Neural progenitor cell (in vitro differentiated cells): ENCODE data around the gene IMPDH1.

ENCODE experiments used
- CTCF ChIP-seq: fragments of 200-600 bp; sonication (generic); IDR thresholded peaks from 2 replicates; pipeline ENCODE4 v1.5.1; 2017; ENCODE audit warnings: antibody characterized with exemption, mild to moderate bottlenecking
- EZH2 ChIP-seq: fragments of 200-600 bp; sonication (generic); IDR thresholded peaks from 2 replicates; pipeline ENCODE4 v1.6.1; 2017; ENCODE audit warnings: antibody characterized with exemption, mild to moderate bottlenecking, moderate library complexity
- EZH2phosphoT487 ChIP-seq: fragments of 200-600 bp; sonication (generic); IDR thresholded peaks from 2 replicates; pipeline ENCODE4 v1.6.1; 2017; ENCODE audit warnings: antibody characterized with exemption

DNA sequence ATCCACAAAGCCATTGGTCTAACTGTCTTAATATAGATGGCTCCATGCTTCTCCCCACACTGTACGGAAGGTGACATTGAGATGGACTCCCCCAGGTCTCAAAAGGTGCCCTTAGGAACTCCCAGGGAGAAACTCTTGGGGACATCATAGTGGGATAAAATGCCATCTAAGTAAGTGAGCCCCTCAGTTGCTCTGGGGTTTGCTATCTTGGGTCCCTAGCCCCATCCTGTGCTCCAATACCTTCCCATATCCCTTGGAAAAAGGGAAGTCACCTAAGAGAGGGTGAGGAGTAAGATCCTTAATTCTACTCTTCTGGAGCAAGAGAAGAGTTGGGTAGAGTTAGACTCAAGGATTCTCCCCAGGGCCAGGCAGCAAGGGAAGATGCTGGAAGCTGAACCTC, 56.2 kb downstream of the IMPDH1 start:
- TF ChIP-seq EZH2 (no peak), CTCF (no peak), EZH2phosphoT487 (no peak)
